Kidney glomerular epithelial cell (primary cell): Measurements from ENCODE around the gene PMP22.

Experiments
- DNase-seq: peaks from one replicate; lab custom pipeline; 2025; lab: John Stamatoyannopoulos, UW

Gene PMP22

DNA sequence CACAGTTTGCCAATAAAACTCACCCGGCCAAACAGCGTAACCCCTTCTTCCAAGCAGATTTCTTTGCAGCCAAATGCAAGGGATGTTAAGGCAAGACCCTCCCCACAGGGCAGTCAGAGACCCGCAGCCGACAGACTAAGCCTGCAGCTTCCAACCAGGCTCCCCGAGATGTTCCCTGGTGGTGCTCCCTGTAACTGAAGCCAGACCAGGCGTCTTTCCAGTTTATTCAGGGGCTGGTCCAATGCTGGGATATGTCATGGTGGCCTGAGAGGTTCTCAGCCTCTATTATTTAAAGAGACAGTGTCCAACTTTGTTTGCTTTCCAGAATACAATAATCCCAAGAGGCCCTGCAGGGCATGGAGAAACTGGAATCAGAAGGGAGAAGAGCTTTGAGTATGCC is at the start of gene PMP22:
Gene PMP22 (minus strand): TSS at position 196 of the 400 bp plus-strand sequence. CDS start 4,599 bp downstream, outside the sequence.
- DNase-seq = no peak

DNA sequence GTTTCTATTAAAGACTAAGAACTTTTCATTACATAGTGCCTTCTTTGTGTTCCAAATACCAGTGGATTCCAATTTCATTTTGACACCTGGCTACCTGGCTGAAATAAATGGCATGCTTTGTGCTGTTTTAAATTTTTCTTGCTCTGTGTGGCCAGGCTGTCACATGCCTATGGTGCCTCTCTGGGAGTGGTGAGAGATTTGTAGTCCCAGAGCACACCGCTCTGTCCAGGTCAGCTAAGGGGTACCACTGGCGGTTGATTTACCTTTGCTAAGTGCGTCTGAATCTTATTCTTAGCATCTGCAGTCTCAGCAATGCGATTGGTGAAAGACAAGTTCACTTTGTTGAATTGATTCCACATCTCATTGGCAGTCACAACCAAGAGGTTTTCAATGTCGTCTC is 46.9 kb upstream of the PMP22 start:
- DNase-seq = no peak

DNA sequence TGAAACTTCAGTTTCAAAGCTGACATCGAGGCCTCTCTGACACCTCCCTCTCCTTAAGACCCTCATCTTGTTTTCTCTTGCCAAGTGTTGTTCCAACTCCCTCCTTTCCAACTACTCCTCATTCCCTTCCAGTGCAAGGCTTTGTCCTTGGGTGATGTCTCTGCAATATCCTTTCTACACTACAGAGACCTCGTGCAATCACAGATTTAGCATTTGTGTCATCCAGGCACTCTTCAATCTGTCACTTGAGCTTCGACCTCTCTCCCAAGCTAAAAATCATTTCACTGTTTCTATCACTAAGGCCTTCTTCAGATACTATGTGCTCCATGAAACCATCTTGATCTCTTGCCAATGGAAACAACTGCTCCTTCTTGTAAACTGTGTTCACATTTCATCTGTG is 44.7 kb upstream of the PMP22 start:
- DNase-seq = no peak

DNA sequence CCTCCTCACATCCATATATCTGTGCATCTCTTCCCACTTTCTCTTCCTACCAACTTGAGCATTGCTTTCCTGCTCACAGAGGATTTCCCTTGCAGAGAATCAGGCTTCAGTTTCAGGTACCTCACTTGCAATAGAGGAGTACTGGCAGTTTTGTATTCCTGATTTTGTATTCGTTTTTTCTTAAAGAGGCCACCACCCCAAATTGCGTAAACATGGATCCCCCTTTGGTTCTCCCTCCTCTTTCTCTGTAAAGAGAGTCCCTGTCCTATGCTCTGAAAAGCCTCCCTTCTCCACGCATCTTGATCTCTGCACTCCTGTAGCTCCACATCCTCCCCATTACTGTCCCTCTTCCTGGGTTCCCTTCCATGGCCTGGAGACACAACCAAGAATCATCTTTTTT is 44.1 kb upstream of the PMP22 start:
- DNase-seq = no peak

DNA sequence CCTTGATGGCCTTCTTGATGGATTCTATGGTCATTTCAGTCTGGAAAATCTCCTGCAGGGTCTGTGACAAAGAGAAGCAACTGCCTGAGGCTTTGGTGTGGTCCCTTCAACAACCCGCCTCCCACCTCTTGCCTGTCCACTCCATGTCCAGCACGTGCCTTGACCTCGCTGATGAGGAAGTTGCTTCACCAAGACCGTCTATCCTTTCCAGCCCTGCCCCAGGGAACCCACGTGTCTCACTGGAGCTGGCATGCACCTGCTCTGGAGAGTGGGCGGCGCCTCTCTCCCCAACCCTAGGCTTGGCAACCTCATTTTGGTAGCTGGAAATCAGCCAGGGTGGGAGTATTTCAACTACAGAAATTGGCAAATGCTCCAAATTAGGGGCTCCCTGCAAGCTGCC is 43.6 kb upstream of the PMP22 start:
- no peak for DNase-seq

DNA sequence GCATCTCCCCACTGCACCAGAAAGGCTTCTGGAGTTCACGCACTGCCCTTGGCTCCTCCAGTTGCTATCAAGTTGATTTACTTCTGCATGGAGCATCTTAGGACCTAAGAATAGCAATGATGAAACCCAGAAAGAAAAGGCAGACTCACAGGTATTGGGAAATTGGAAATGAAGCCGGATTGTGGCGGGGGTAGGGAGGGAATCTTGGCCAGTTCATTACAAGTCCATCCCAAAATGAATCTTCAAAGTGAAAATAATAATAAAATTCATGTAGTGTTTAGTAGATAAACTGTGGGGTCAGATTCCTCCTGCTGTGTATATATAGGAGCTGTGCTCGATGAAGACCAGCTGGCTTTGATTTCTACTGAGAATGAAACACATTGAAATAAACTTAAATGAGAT is 42.6 kb upstream of the PMP22 start:
- DNase-seq = no peak

DNA sequence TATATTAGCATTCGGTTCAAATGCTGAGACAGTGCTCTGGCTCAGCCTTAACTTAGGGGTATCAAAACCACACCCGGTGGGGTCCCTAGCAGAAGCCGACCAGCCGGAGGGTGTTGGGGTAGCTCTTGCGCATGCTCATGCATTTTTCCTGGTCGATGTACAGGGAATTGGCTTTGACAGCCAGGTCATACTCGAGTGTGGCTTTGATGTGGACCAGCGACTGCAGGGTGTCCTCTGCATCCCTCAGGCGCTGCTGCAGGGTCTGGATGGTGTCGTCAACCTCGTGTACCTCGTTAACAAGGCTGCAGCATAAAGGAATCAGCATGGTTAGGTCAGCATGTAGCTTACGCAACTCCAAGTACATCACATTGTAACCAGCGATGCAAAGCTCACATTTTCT is 38.7 kb upstream of the PMP22 start:
- DNase-seq = no peak

DNA sequence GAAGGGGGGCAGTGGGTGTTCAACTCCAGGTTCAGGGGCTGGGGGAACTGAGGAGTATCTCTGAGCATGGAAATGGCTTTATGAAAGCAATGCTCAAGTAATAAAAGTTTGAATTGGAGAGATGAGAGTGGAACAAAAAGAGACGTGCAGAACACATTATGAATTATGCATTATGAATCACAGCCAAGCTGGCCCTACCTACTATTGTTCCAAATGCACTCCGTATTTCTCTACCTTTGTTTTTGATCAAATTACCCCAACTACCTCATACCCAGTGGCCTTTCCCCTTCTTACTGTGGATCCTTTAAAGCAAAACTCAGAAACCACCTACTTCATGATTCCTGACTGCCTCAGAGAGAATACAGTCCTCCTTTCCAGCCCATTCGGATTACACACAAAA is 38.1 kb upstream of the PMP22 start:
- no peak for DNase-seq

DNA sequence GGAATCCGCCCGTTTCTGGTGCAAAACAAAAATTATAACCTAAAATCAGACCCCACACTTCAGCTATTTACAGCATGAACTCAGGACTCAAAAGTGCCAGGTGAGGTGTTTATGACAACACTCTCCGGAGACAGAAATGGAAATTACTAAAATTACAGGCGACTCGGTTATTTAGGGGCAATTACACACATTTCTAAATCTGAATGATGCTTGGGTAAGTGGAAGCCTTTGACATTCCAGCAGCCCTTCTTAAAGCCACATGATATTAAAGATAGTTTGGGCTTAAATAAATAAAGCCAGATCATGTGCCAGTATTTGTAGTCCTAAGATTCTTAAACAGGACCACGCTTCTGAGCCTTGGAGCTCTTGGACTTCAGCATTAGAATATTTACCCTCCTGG is 36.7 kb upstream of the PMP22 start:
- no peak for DNase-seq

DNA sequence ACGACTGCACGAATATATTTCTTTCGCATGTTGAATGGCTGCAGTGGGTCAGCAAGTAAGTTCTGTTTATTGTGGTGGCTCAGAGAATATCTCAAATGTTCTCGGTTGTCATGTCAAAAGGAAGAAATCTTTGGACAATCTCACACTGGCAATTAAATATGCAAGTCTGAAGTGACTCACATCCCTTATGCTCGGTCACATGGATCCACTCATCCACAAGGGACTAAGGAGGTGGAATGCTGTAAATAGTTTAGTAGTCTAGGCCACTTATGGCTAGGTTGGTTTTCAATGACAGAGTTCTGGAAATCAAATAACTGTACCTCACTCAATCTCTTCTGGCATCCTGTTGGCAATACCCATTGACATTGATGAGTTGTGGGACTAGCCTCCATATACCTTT is 33.0 kb upstream of the PMP22 start:
- DNase-seq = peak; percentile 51

DNA sequence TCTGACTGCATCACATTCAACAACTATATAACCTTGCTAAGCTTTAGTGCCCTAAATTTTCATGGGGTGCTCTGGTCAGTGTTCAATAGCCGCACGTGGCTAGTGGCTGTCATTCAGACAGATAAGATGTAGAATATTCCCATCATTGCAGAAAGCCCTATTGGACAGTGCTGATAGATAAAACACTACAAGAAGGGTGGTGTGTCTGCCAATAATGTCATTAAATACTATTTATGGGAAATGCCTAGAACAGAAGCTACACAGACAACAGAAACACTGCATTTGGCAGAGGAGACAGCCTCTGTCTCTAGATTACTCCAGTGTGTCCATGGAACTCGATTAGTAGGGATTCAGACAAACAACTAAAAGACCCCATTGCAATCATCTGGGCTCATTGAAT is 28.4 kb upstream of the PMP22 start:
- no peak for DNase-seq

DNA sequence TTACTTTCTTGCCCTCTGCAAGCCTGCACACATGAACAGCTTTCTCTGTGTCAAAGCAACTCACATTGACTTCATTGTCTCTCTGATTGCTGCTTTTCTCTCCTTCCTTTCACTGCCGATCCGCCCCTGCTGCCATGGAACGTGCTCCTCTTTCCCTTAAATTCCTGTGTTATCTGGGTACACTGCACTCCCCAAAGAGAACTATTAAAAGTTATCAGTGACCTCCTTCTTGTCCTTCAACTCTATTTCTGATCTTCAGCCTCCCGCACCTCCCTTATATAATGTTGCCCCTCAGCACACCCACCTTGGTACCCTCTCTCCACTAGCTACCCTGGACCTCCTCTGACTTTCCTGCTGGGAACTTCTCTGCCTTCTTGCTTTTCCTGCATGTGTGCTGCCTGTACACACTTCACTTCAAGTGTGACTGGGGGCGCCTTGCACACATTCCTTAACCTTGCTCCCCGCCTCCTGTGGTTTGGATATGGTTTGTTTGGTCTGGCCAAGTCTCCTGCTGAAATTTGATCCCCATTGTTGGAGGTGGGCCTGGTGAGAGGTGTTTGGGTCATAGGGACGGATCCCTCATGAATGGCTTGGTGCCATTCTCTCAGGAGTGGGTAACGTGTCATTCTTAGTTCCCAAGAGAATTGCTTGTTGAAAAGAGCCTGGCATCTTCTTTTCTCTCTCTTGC is 26.7 kb upstream of the PMP22 start:
- DNase-seq = peak; percentile 24

DNA sequence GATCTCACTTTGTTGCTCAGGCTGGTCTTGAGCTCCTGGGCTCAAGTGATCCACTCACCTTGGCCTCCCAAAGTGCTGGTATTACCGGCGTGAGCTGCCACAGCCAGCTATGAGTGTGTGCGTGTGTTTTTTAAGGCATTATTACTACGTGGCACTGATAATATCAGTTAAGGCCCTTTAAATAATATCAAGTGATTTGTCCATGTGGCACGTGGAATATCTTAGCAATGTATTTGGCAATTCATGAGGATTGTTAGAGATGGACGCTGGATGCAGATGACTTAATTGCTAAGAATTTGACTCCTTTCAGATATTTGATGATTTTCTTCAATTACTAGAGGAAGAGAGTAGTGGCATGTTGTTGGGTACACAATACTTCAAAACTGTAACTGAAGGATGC is 25.5 kb upstream of the PMP22 start:
- no peak for DNase-seq

DNA sequence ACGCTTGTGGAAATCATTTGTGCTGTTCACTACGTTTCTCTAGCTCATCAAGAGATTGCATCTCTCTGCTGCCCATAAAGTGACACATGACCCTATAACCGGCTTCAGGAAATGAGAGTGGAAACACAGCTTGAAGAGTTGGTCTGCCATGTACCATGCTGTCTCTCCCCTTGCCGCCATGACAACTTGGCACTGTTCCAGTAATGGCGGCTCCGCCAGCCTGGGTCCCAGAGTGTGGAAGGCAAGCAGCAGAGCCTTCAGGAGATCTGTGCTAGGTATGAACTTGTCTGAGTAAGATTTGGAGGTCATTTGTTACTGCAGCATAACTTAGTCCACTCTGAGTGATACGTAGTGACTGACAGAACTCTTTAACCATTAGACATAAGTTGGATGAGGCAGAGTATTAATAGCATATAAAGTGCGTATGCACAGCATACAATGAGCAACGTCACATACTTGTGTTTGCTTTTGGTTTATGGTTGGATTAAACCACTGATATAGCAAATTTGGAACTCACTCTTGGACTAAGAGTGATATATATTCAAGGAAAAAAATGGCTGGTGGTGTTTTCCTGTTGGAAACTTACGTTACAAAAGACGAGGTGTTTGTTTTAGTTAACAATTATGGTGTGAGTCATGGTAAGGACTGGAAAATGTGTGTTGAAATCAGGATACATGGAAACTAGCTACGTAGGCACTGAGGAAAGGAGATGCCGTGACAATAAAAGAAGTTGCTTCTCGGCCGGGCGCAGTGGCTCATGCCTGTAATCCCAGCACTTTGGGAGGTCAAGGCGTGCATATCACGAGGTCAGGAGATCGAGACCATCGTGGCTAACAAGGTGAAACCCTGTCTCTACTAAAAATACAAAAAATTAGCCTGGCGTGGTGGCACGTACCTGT is 24.4 kb upstream of the PMP22 start:
- DNase-seq = peak; percentile 70

DNA sequence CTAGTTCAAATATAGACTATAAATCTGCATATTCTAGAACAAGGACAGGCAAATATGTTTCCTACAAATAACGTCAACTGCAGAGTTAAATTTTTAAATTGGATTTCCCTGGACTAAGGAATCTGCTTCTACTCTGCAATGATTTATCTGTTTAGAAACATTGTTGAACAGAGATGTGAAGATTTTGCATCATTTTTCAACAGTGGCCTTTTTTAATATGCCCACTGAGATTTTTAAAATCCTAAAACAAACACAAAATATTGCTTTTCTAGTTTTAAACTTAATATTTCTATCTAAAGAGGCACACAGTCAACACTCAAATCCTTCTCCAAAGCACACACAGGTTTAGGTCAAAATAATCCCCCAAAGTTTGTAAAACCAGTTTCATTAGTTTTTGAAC is 23.7 kb upstream of the PMP22 start:
- no peak for DNase-seq

DNA sequence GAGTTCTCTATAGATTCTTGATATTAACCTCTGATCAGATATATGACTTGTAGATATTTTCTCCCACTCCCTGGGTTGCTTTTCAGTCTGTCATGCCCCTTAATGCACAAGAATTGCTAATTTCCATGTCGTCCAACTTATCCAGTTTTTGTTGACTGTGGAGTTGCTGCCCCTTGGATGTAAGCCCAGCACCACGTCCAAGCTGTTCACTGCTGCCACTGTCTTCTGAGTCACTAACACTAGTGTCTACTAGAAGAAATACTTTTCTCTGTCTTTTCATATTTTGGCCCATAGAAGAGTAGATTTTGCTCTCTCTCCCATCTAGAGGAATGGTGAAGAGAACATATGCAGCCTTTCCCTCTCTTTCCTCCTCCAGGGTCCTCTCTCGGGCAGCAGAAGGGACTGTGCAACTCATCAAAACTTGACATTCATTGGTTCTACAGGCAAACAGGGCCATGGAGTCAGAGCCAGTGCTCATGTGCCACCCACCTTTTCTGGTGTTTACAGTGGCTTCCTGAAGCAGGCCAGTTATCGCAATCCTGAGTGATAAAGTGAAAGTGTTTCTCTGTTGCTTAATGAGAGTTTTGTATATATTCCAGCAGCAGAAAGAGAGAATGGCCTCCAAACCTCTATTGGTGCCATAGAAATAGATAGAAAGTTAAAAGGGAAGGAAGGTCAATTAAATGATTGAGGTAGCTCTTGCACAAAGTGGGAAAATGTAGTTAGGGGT is 22.6 kb upstream of the PMP22 start:
- no peak for DNase-seq

DNA sequence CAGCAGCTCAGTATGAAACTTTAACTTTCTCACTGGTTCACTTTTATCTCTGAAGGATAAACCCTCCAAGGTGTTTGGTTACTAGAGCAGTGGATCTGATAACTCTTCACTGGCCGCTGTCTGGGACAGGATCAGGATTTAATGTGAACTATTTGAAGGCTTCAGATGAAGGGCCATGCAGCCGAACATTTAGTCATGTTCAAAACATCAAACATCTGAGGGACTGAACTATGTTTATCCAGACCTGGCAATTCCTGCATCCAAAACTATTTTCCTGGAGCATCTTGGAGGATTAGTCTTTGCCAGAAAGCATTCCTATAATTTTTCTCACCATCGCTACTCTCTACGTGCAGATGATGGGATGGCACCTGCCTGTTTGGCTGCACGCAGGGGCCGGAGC is 20.3 kb upstream of the PMP22 start:
- no peak for DNase-seq

DNA sequence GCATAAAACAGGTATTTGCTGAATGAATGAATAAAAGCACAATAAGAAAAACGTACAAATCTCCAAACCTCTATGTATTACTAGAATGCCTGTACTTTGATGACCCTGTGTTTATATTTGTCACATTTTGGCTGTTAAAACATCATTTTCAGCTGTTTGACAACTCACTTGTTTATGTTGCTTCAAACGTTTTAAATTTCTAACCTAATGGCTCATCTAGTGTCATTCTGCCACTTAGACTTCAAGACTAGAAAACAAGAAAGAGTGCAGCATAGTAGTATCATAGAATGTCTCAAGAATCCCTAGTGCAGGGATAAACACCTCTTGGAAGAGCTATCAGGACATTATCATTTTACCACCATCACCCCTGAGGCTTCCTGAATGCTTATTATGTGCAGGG is 19.4 kb upstream of the PMP22 start:
- DNase-seq = no peak

DNA sequence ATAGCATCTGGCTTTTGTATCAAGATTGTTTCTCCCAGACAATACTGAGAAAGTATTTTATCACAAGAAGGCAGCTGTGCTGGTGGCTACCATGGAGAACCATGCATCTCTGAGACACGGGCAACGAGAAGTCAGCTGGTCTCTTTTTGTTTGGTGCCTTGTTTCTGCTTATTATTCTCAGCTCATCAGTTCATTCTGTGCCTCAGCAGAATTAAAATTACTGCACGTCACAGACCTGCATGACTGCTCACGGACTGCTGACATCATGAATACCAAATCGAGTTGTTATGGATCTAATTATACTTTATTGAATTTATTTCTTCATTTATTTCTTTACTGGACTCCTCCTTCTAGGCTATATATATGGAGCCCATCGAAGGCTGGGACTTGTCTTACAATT is 19.0 kb upstream of the PMP22 start:
- DNase-seq = no peak

DNA sequence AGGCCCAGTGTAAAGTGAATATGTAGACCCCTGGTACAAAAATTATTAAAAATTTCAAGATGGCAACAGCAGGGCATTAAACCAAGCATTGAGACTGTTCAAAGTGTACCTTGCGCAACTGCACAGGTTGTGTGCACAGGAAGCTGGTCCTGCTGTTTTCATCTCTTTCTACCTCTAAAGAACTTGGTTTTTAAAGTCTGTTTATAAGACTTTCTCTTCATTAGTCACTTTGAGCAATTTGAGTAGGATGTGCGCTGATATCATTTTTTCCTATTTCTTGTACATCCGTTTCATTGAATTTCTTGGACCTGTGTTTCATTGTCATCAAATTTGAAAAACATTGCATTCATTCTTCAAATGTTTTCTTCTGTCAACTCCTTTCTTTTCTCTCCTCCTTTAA is 16.8 kb upstream of the PMP22 start:
- DNase-seq = peak; percentile 8

DNA sequence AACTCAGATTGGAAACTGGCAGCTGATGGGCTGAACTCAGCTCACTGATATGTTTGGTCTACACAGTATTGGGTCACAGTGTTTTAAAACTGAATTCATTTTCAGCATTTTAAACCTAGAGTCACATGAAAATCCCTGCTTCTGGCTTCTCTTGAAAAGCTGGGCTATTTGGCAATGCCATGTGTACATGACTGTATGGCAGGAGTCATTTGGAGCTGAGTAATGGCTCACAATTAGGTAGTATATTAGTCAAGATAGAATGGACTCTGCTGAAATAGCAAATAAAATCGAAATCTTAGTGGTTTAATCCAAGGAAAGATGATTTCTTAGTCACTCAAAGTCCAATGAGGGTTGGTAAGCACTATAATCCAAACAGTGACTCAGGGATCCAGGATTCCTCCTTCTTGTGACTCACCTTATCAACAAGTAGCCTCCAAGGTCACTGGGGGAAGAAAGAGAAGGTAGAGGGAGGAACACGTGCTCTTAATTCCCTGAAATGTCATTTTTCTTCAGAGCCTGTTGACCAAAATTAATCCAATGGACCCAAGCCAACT is 13.9 kb upstream of the PMP22 start:
- DNase-seq = peak; percentile 88

DNA sequence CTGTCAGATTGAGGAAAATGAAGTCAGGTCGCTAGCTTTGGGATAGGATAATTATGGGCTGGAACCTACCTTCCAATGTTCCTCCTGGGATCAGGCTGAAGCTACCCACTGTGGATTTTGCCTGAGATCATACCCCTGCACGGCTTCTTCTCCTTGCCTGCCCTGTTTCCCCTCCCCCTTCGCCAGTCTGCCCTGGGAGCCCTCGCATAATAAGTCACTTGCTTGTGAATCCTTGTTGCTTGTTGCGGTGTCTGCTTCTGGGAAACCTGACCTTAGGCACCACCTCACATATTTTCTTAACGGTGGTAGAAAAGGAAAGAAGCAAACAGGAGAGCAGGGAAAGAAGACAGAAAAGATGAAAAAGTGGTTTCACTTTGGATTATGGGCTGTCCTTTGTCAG is 13.3 kb upstream of the PMP22 start:
- DNase-seq = peak; percentile 35

DNA sequence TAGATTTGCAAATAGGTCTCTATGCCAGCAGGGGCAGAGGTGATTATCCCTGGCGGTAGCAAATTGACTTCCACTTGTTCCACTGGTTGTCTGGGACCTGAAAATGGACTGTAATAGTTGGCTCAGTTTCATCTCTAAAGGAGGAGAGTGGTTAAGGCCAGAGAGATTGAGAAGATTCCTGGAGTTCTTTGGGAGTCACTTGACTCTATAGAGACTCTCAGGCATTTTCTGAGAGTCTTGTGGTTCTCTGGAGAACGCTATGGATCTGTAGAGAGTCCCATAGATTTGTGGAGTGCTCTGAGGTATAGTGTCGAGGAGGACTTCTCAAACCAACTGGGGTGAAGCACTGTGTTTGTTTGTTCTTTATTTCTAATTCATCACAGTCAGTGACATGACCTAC is 8.9 kb upstream of the PMP22 start:
- DNase-seq = no peak
